ENCODE data around the gene PACS2.
"Not testable (repeated sequence)": the region's sequence is repeated elsewhere in the genome, so short reads cannot be mapped to it uniquely, and the experiment has no call there.

The PACS2 gene

GRCh38 chr14:105316577-105316941 is 2.0 kb downstream of the PACS2 start:
- DNase-seq: no peak

- no peak for DNase-seq
These were observed 2.5 kb downstream of the PACS2 start for GRCh38 chr14:105316968-105317510.

- DNase-seq: no peak
These were observed 3.0 kb downstream of the PACS2 start for GRCh38 chr14:105317546-105317945.

GRCh38 chr14:105322791-105323556 is 8.4 kb downstream of the PACS2 start:
- no peak for DNase-seq

- DNase-seq: no peak
These were observed 9.1 kb downstream of the PACS2 start for GRCh38 chr14:105323663-105324062.

GRCh38 chr14:105324080-105324778 is 9.7 kb downstream of the PACS2 start:
- DNase-seq: no peak

GRCh38 chr14:105324871-105325270 is 10.3 kb downstream of the PACS2 start:
- DNase-seq: no peak

GRCh38 chr14:105325303-105325702 is 10.8 kb downstream of the PACS2 start:
- no peak for DNase-seq

GRCh38 chr14:105325716-105326567 is 11.4 kb downstream of the PACS2 start:
- DNase-seq: no peak

GRCh38 chr14:105326568-105326867 is 12.0 kb downstream of the PACS2 start:
- DNase-seq: no peak

GRCh38 chr14:105326891-105327694 is 12.5 kb downstream of the PACS2 start:
- DNase-seq: no peak

GRCh38 chr14:105327695-105328045 is 13.1 kb downstream of the PACS2 start:
- DNase-seq: not testable (repeated sequence)

- no peak for DNase-seq
These were observed 13.6 kb downstream of the PACS2 start for GRCh38 chr14:105328070-105328677.

GRCh38 chr14:105328678-105329390 is 14.3 kb downstream of the PACS2 start:
- no peak for DNase-seq

GRCh38 chr14:105329411-105330150 is 15.0 kb downstream of the PACS2 start:
- DNase-seq: no peak

GRCh38 chr14:105330491-105330895 is 15.9 kb downstream of the PACS2 start:
- no peak for DNase-seq

GRCh38 chr14:105331575-105332349 is 17.2 kb downstream of the PACS2 start:
- no peak for DNase-seq

- no peak for DNase-seq
These were observed 17.9 kb downstream of the PACS2 start for GRCh38 chr14:105332350-105332874.

- DNase-seq: peak; percentile 9
These were observed 18.5 kb downstream of the PACS2 start for GRCh38 chr14:105333020-105333490.

Data from NCI-H2171 (cell line).